ENCODE results near the gene DNAJC13.

DNA sequence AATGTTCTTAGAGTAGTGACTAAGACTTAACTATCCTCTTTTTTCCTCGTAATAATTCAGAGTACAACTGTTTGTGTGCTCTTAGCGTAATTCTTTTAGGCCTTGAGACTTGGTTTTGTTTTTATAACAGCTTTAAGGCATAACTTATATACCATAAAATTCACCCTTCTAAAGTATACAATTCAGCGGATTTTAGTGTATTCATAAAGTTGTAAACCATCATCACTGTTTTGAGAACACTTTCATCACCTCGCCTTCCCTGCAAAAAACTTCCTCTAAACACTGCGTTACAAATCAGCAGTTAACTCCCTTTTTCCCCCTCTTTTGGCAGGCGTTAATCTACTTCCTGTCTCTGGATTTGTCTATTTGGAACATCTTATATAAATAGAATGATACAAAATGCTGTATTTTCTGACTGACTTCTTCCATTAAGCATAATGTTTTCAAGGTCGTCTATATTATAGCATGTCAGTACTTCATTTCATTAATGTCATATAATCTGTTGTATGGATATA is 18.7 kb downstream of the DNAJC13 start:
- TF ChIP-seq, protein P1, sequence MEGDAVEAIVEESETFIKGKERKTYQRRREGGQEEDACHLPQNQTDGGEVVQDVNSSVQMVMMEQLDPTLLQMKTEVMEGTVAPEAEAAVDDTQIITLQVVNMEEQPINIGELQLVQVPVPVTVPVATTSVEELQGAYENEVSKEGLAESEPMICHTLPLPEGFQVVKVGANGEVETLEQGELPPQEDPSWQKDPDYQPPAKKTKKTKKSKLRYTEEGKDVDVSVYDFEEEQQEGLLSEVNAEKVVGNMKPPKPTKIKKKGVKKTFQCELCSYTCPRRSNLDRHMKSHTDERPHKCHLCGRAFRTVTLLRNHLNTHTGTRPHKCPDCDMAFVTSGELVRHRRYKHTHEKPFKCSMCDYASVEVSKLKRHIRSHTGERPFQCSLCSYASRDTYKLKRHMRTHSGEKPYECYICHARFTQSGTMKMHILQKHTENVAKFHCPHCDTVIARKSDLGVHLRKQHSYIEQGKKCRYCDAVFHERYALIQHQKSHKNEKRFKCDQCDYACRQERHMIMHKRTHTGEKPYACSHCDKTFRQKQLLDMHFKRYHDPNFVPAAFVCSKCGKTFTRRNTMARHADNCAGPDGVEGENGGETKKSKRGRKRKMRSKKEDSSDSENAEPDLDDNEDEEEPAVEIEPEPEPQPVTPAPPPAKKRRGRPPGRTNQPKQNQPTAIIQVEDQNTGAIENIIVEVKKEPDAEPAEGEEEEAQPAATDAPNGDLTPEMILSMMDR (IDR thresholded peaks at IDR 0.05), result no peak
- TF ChIP-seq POLR2A (IDR thresholded peaks at IDR 0.05), result no peak
